ENCODE data around the gene IFITM10.
"Not testable (repeated sequence)": the region's sequence is repeated elsewhere in the genome, so short reads cannot be mapped to it uniquely, and the experiment has no call there.

The IFITM10 gene

GRCh38 chr11:1769304-1769936 is 19.0 kb upstream of the IFITM10 start:
- H3K9me3 ChIP-seq (ENCODE audit: control insufficient read depth, insufficient read depth, low read depth, low read length); H3K27ac ChIP-seq (ENCODE audit: extremely low read depth, low read depth, low read length); POLR2A ChIA-PET; H3K36me3 ChIP-seq (ENCODE audit: control insufficient read depth in 2 of 2, insufficient read depth in 1 of 2, low read length in 2 of 2); H3K4me1 ChIP-seq (ENCODE audit: control insufficient read depth, insufficient read depth, low read length); H3K4me3 ChIP-seq (ENCODE audit: low read depth, low read length): not testable (repeated sequence)
- CTCF ChIA-PET: interaction anchor here (1.3 kb wide), 1 partner anchor 65 kb away, joined by 4 read pairs; no protein-coding TSS in a partner anchor
- TF ChIP-seq ZNF555 (tag by site-specific recombination; conservative IDR thresholded peaks at IDR 0.05): peak; percentile 39
- 0 out of 2 replicates have a peak, but pooled peaks have one; percentile 32 for TF ChIP-seq ZBTB8A (tag by site-specific recombination; IDR thresholded peaks at IDR 0.05)
- peak; percentile 54 for TF ChIP-seq ZNF426 (tag by site-specific recombination; IDR thresholded peaks at IDR 0.05)
- TF ChIP-seq ZNF623 (tag by site-specific recombination; IDR thresholded peaks at IDR 0.05): peak; percentile 40; the same call in 1 of the 2 replicates
- peak; percentile 70 for TF ChIP-seq ZNF518A (tag by site-specific recombination; conservative IDR thresholded peaks at IDR 0.05; ENCODE audit: low read depth)
- peak; percentile 59; the same call in 1 of the 2 replicates for TF ChIP-seq ZNF433 (tag by site-specific recombination; IDR thresholded peaks at IDR 0.05; ENCODE audit: low read depth)
- TF ChIP-seq ZBTB11 (tag by site-specific recombination; conservative IDR thresholded peaks at IDR 0.05; ENCODE audit: low read depth): peak; percentile 50
- TF ChIP-seq ZNF140 (tag by site-specific recombination; IDR thresholded peaks at IDR 0.05): peak; percentile 52; the same call in 1 of the 2 replicates
- TF ChIP-seq ZNF394 (tag by site-specific recombination; IDR thresholded peaks at IDR 0.05; ENCODE audit: borderline replicate concordance): peak; percentile 87

- CTCF ChIA-PET: interaction anchor here (1.0 to 2.1 kb wide), 2 partner anchors 65 to 74 kb away, joined by 4 to 7 read pairs; no protein-coding TSS in a partner anchor
- H3K27ac ChIP-seq (ENCODE audit: extremely low read depth, low read depth, low read length): no peak overlapping the region
- H3K36me3 ChIP-seq (ENCODE audit: control insufficient read depth in 2 of 2, insufficient read depth in 1 of 2, low read length in 2 of 2): no peaks in the 10 kb centered on the region
- POLR2A ChIA-PET: interaction anchor here (1.0 kb wide), 1 partner anchor 22 kb away, joined by 5 read pairs; no protein-coding TSS in a partner anchor
- H3K9me3 ChIP-seq (ENCODE audit: control insufficient read depth, insufficient read depth, low read depth, low read length): no peaks in the 10 kb centered on the region
- no peak overlapping the region for H3K4me3 ChIP-seq (ENCODE audit: low read depth, low read length)
- no peaks in the 10 kb centered on the region for H3K4me1 ChIP-seq (ENCODE audit: control insufficient read depth, insufficient read depth, low read length)
- no peak for TF ChIP-seq ZNF521 (tag by site-specific recombination; IDR thresholded peaks at IDR 0.05)
- no peak for TF ChIP-seq ELK4 (IDR thresholded peaks at IDR 0.05; ENCODE audit: borderline replicate concordance, low read depth, low read length)
- no peak for TF ChIP-seq ZEB2 (tag by site-specific recombination; IDR thresholded peaks at IDR 0.05)
- TF ChIP-seq ZNF654 (tag by site-specific recombination; IDR thresholded peaks at IDR 0.05; ENCODE audit: low read depth): no peak
- TF ChIP-seq KLF16 (tag by site-specific recombination; IDR thresholded peaks at IDR 0.05): no peak
- TF ChIP-seq ZNF239 (tag by site-specific recombination; IDR thresholded peaks at IDR 0.05): no peak
- TF ChIP-seq ZBTB10 (tag by site-specific recombination; IDR thresholded peaks at IDR 0.05): no peak
Measured at GRCh38 chr11:1768141-1768469, 17.7 kb upstream of the IFITM10 start.

Data from HEK293 (cell line).